IMR-90 (cell line): ENCODE data around the gene MEF2C. TPM values are rescaled to one million over a fixed set of nuclear protein-coding genes. Genes with fewer than 3 reads are reported as not detected.

Experiments
- ATAC-seq: fragments of 200-7000 bp; cut with Tn5 transposase; 2 replicates; pipeline ENCODE4 v1.9.1; 2020; ENCODE audit warnings: low read depth, mild to moderate bottlenecking, moderate library complexity
- BruUV-seq: library from RNA; stranded (reverse); fragments of 400-500 nt; replicated peaks from 2 replicates; lab custom pipeline; 2021; lab: Mats Ljungman, UMichigan
- CTCF ChIA-PET: fragments of 300-600 bp; formaldehyde crosslinking; extraction: SDS; loops from one replicate; lab custom pipeline; 2021; ENCODE audit warnings: antibody characterized with exemption; lab: Yijun Ruan, JAX
- POLR2A ChIA-PET: fragments of 300-600 bp; sonication (Branson Sonifier 250); formaldehyde crosslinking; loops from one replicate; lab custom pipeline; 2022; ENCODE audit warnings: antibody characterized with exemption; ENCODE audit not compliant: unreplicated experiment; lab: Charles Lee
- DNase-seq: peaks from one replicate; pipeline ENCODE4 v3.0.0; 2013
- H2AFZ ChIP-seq: replicated peaks from 2 replicates; pipeline ENCODE3; 2013; ENCODE audit warnings: low read length, mild to moderate bottlenecking; ENCODE audit not compliant: poor library complexity
- H2AK5ac ChIP-seq: 2 replicates; pipeline ENCODE4 v1.6.1; 2013; ENCODE audit warnings: low read depth, low read length, inconsistent platforms
- H2AK9ac ChIP-seq: replicated peaks from 2 replicates; pipeline ENCODE3; 2013; ENCODE audit warnings: mild to moderate bottlenecking, low read depth, low read length, moderate library complexity; ENCODE audit not compliant: poor library complexity
- H2BK120ac ChIP-seq: 2 replicates; pipeline ENCODE4 v1.6.1; 2013; ENCODE audit warnings: low read depth, low read length, inconsistent platforms
- H2BK15ac ChIP-seq: 3 replicates; pipeline ENCODE4 v1.6.1; 2013; ENCODE audit warnings: low read depth, low read length, inconsistent platforms
- H2BK20ac ChIP-seq: 2 replicates; pipeline ENCODE4 v1.6.1; 2013; ENCODE audit warnings: low read depth, mild to moderate bottlenecking, inconsistent platforms, low read length, moderate library complexity
- H2BK5ac ChIP-seq: 2 replicates; pipeline ENCODE4 v1.6.1; 2013; ENCODE audit warnings: mild to moderate bottlenecking, low read depth, low read length, inconsistent platforms; ENCODE audit not compliant: poor library complexity, severe bottlenecking
- H3K14ac ChIP-seq: replicated peaks from 2 replicates; pipeline ENCODE4 v1.6.1; 2013; ENCODE audit warnings: low read depth, low read length, inconsistent platforms
- H3K18ac ChIP-seq: 2 replicates; pipeline ENCODE4 v1.6.1; 2013; ENCODE audit warnings: low read depth, low read length, control low read depth
- H3K23ac ChIP-seq: 2 replicates; pipeline ENCODE4 v1.6.1; 2013; ENCODE audit warnings: low read depth, low read length, inconsistent platforms
- H3K27ac ChIP-seq: 2 replicates; pipeline ENCODE4 v1.5.1; 2013; ENCODE audit warnings: mild to moderate bottlenecking, control low read depth, low read length; ENCODE audit not compliant: insufficient read depth
- H3K27me3 ChIP-seq: 2 replicates; pipeline ENCODE4 v1.6.1; 2013; ENCODE audit warnings: low read length; ENCODE audit not compliant: control insufficient read depth, insufficient read depth
- H3K36me3 ChIP-seq: 2 replicates; pipeline ENCODE4 v1.6.1; 2013; ENCODE audit warnings: low read length, mixed read lengths; ENCODE audit not compliant: control insufficient read depth, insufficient read depth
- H3K4ac ChIP-seq: 2 replicates; pipeline ENCODE4 v1.6.1; 2013; ENCODE audit warnings: low read depth, low read length, inconsistent platforms
- H3K4me1 ChIP-seq: 2 replicates; pipeline ENCODE4 v1.6.1; 2013; ENCODE audit warnings: low read length, mixed read lengths; ENCODE audit not compliant: control insufficient read depth, insufficient read depth
- H3K4me2 ChIP-seq: 2 replicates; pipeline ENCODE4 v1.6.1; 2013; ENCODE audit warnings: low read depth, mild to moderate bottlenecking, control low read depth, low read length, moderate library complexity
- H3K4me3 ChIP-seq: 2 replicates; pipeline ENCODE4 v1.5.1; 2013; ENCODE audit warnings: low read depth, mild to moderate bottlenecking, control low read depth, low read length, moderate library complexity; ENCODE audit not compliant: insufficient read depth
- H3K56ac ChIP-seq: 2 replicates; pipeline ENCODE4 v1.6.1; 2013; ENCODE audit warnings: low read length, inconsistent platforms; ENCODE audit not compliant: insufficient read depth; ENCODE audit errors: extremely low read depth
- H3K79me1 ChIP-seq, 2 experiments: 2 replicates each; pipeline ENCODE4 v1.6.1; 2013; ENCODE audit warnings: low read length in 2 of 2, inconsistent platforms in 1 of 2, low read depth in 1 of 2
- H3K9ac ChIP-seq: 2 replicates; pipeline ENCODE4 v1.6.1; 2013; ENCODE audit warnings: low read depth, low read length, control low read depth
- H3K9me1 ChIP-seq: 2 replicates; pipeline ENCODE4 v1.6.1; 2013; ENCODE audit warnings: low read length, inconsistent platforms; ENCODE audit not compliant: insufficient read depth
- H3K9me3 ChIP-seq: 2 replicates; pipeline ENCODE4 v1.6.1; 2013; ENCODE audit warnings: low read length; ENCODE audit not compliant: control insufficient read depth, insufficient read depth
- H4K20me1 ChIP-seq: 2 replicates; pipeline ENCODE4 v1.6.1; 2013; ENCODE audit warnings: low read length, inconsistent platforms; ENCODE audit not compliant: insufficient read depth
- H4K5ac ChIP-seq: 2 replicates; pipeline ENCODE4 v1.6.1; 2013; ENCODE audit warnings: mild to moderate bottlenecking, low read depth, low read length, control low read depth
- H4K8ac ChIP-seq, 2 experiments: 2 replicates each; pipeline ENCODE4 v1.6.1; 2013; ENCODE audit warnings: low read depth in 2 of 2, low read length in 2 of 2, control low read depth in 1 of 2, inconsistent platforms in 1 of 2
- H4K91ac ChIP-seq: 2 replicates; pipeline ENCODE4 v1.6.1; 2013; ENCODE audit warnings: low read depth, low read length, inconsistent platforms; ENCODE audit not compliant: insufficient read depth
- BHLHE40 ChIP-seq: fragments of 150-350 bp; IDR thresholded peaks from 2 replicates; pipeline ENCODE4 v1.6.1; 2016; ENCODE audit warnings: mild to moderate bottlenecking, low read depth, low read length
- CEBPB ChIP-seq: IDR thresholded peaks from 2 replicates; pipeline ENCODE4 v1.6.1; 2012; ENCODE audit warnings: low read depth, low read length, improper control_type of control experiment
- CHD1 ChIP-seq: IDR thresholded peaks from 2 replicates; pipeline ENCODE4 v1.6.1; 2012; ENCODE audit warnings: low read depth, low read length, improper control_type of control experiment
- FOS ChIP-seq: fragments of 150-350 bp; IDR thresholded peaks from 2 replicates; pipeline ENCODE4 v1.6.1; 2016; ENCODE audit warnings: low read depth, low read length
- MAFK ChIP-seq: IDR thresholded peaks from 2 replicates; pipeline ENCODE4 v1.6.1; 2012; ENCODE audit warnings: low read depth, low read length, improper control_type of control experiment
- MAZ ChIP-seq: IDR thresholded peaks from 2 replicates; pipeline ENCODE4 v1.6.1; 2012; ENCODE audit warnings: low read depth, mild to moderate bottlenecking, low read length, improper control_type of control experiment, moderate library complexity, borderline replicate concordance
- MXI1 ChIP-seq: IDR thresholded peaks from 2 replicates; pipeline ENCODE4 v1.6.1; 2012; ENCODE audit warnings: low read depth, mild to moderate bottlenecking, low read length, moderate library complexity, borderline replicate concordance
- NFE2L2 ChIP-seq: fragments of 150-350 bp; IDR thresholded peaks from 2 replicates; pipeline ENCODE4 v1.6.1; 2016; ENCODE audit warnings: low read depth, mild to moderate bottlenecking, low read length
- POLR2A ChIP-seq: IDR thresholded peaks from 2 replicates; pipeline ENCODE4 v1.6.1; 2012; ENCODE audit warnings: mild to moderate bottlenecking, low read depth, low read length
- RAD21 ChIP-seq: IDR thresholded peaks from 2 replicates; pipeline ENCODE4 v1.6.1; 2012; ENCODE audit warnings: low read length, improper control_type of control experiment
- RCOR1 ChIP-seq: IDR thresholded peaks from 2 replicates; pipeline ENCODE4 v1.6.1; 2012; ENCODE audit warnings: mild to moderate bottlenecking, low read length, improper control_type of control experiment; ENCODE audit not compliant: insufficient replicate concordance
- RFX5 ChIP-seq: IDR thresholded peaks from 2 replicates; pipeline ENCODE4 v1.8.0; 2012; ENCODE audit warnings: low read depth, mild to moderate bottlenecking, low read length, moderate library complexity
- SMC3 ChIP-seq: fragments of 150-350 bp; IDR thresholded peaks from 2 replicates; pipeline ENCODE4 v1.6.1; 2016; ENCODE audit warnings: low read depth, mild to moderate bottlenecking, antibody characterized with exemption, low read length, moderate library complexity
- WGBS, 2 experiments: methylation state at CpG; one replicate each; pipeline versions ENCODE4 v1.1.5 to v1.1.7; 2013; ENCODE audit warnings: missing lambda C conversion rate in 2 of 2; ENCODE audit not compliant: insufficient read length in 1 of 2; ENCODE audit errors: extremely low coverage in 2 of 2; 5-methylcytosine and 5-hydroxymethylcytosine counted together
- dilution Hi-C: fragments of 300-500 bp; cut with HindIII; formaldehyde crosslinking; loops from one replicate; pipeline ENCODE4 v1.14.3; 2018; ENCODE audit warnings: low sequenced_read_pairs; ENCODE audit not compliant: unreplicated experiment
- in situ Hi-C: fragments of 300-500 bp; cut with MboI; formaldehyde crosslinking; loops from 3 replicates; pipeline ENCODE4 v1.14.3; 2019; ENCODE audit warnings: low sequenced_read_pairs, inconsistent platforms, mixed read lengths
- intact Hi-C: fragments of 100-400 bp; cut with micrococcal nuclease; formaldehyde crosslinking; loops from 2 replicates; pipeline ENCODE4 v1.10.0; 2022
- polyA plus RNA-seq, 3 experiments: library from polyadenylated mRNA; depleted of rRNA; stranded (reverse); fragments of >200 nt; gene quantifications; 2 replicates each; pipeline ENCODE4 v1.2.3, GENCODE V29; 2012; ENCODE audit warnings: low replicate concordance in 1 of 3
- total RNA-seq: library from RNA; depleted of rRNA; stranded (reverse); fragments of >200 nt; gene quantifications from 2 replicates; pipeline ENCODE4 v1.2.3, GENCODE V29; 2012
- TF ChIP-seq, protein P1 (sequence below): fragments of 150-350 bp; IDR thresholded peaks from 2 replicates; pipeline ENCODE4 v1.6.1; 2016; ENCODE audit warnings: low read depth, mild to moderate bottlenecking, low read length, moderate library complexity, borderline replicate concordance
- TF ChIP-seq, protein P2 (sequence below): fragments of 150-350 bp; IDR thresholded peaks from 2 replicates; pipeline ENCODE4 v1.6.1; 2017; ENCODE audit warnings: mild to moderate bottlenecking, antibody characterized with exemption, low read length, low read depth
- TF ChIP-seq, protein P3 (sequence below): conservative IDR thresholded peaks from 2 replicates; pipeline ENCODE4 v1.5.1; 2012; ENCODE audit warnings: mild to moderate bottlenecking, low read depth, low read length, improper control_type of control experiment

The MEF2C gene
- total and polyA plus RNA-seq, 2 of the 4 experiments (the other 2 are of a cell fraction): 1.5 to 6.8 TPM

DNA sequence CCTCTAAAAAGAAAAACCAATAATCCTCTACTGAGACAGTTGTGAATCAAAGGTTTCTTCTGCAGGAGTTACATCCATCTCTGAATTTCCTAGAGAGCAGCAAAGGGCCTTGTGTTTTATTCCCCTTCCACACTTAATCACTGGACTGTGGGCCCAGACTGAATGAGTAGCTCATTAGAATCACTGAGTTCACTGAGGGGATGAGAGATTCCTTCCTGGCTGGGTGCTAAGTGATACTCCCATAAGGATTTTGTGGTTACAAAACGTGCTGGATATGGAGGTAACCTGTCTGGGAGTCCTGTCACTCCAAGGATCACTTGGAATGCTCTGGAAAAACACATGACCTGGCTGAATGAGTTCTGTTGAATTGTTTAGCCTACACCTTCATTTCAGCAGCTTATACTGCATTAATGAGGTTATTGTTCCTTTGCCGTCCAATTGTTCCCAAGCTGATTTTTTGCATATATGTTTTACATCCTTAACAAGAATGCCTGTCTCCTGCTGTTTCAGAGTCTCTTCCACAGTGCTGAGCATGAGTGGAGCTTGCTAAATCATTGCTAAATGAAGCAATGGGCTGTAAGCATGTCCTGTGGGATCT, 82.9 kb downstream of the MEF2C start:
- H3K9me3 ChIP-seq: no peaks in the 10 kb centered on the region
- BruUV-seq: no TSS peak
- H2BK15ac ChIP-seq: no peak overlapping the region
- no peak overlapping the region for H3K4me2 ChIP-seq
- no peak overlapping the region for H4K8ac ChIP-seq
- H4K91ac ChIP-seq: no peak overlapping the region
- no peak overlapping the region for H2BK5ac ChIP-seq
- no peaks in the 10 kb centered on the region for H3K9me1 ChIP-seq
- ChIA-PET POLR2A (no interaction called here), CTCF (no interaction called here)
- H3K4me3 ChIP-seq: no peak overlapping the region
- no peaks in the 10 kb centered on the region for H3K4me1 ChIP-seq
- H2BK20ac ChIP-seq: no peak overlapping the region
- H3K27ac ChIP-seq: no peak overlapping the region
- no peak overlapping the region for H3K9ac ChIP-seq
- ATAC-seq (no peak), DNase-seq (no peak)
- H3K36me3 ChIP-seq: no peaks in the 10 kb centered on the region
- no peak for TF ChIP-seq NFE2L2
- no peak for TF ChIP-seq FOS
- TF ChIP-seq RCOR1: no peak
- TF ChIP-seq MXI1: no peak
- TF ChIP-seq BHLHE40: no peak
- no peak for TF ChIP-seq RFX5
- TF ChIP-seq, protein P1, sequence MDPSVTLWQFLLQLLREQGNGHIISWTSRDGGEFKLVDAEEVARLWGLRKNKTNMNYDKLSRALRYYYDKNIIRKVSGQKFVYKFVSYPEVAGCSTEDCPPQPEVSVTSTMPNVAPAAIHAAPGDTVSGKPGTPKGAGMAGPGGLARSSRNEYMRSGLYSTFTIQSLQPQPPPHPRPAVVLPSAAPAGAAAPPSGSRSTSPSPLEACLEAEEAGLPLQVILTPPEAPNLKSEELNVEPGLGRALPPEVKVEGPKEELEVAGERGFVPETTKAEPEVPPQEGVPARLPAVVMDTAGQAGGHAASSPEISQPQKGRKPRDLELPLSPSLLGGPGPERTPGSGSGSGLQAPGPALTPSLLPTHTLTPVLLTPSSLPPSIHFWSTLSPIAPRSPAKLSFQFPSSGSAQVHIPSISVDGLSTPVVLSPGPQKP: no peak
- TF ChIP-seq RAD21: no peak
- TF ChIP-seq POLR2A: no peak
- no peak for TF ChIP-seq SMC3
- TF ChIP-seq, protein P2, sequence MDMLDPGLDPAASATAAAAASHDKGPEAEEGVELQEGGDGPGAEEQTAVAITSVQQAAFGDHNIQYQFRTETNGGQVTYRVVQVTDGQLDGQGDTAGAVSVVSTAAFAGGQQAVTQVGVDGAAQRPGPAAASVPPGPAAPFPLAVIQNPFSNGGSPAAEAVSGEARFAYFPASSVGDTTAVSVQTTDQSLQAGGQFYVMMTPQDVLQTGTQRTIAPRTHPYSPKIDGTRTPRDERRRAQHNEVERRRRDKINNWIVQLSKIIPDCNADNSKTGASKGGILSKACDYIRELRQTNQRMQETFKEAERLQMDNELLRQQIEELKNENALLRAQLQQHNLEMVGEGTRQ: no peak
- no peak for TF ChIP-seq CEBPB
- TF ChIP-seq, protein P3, sequence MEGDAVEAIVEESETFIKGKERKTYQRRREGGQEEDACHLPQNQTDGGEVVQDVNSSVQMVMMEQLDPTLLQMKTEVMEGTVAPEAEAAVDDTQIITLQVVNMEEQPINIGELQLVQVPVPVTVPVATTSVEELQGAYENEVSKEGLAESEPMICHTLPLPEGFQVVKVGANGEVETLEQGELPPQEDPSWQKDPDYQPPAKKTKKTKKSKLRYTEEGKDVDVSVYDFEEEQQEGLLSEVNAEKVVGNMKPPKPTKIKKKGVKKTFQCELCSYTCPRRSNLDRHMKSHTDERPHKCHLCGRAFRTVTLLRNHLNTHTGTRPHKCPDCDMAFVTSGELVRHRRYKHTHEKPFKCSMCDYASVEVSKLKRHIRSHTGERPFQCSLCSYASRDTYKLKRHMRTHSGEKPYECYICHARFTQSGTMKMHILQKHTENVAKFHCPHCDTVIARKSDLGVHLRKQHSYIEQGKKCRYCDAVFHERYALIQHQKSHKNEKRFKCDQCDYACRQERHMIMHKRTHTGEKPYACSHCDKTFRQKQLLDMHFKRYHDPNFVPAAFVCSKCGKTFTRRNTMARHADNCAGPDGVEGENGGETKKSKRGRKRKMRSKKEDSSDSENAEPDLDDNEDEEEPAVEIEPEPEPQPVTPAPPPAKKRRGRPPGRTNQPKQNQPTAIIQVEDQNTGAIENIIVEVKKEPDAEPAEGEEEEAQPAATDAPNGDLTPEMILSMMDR: no peak
- TF ChIP-seq MAZ: no peak
- TF ChIP-seq CHD1: no peak
- no peak for TF ChIP-seq MAFK
- no peaks in the 10 kb centered on the region for H3K27me3 ChIP-seq
- in situ Hi-C loops (no loop called here), dilution Hi-C loops (no loop called here), intact Hi-C loops (no loop called here)
- no peak overlapping the region for H3K23ac ChIP-seq
- H2AK9ac ChIP-seq: no peak overlapping the region
- H3K14ac ChIP-seq: no peak overlapping the region
- H2AK5ac ChIP-seq: no peak overlapping the region
- no peaks in the 10 kb centered on the region for H4K20me1 ChIP-seq
- no peak overlapping the region for H3K4ac ChIP-seq
- no peaks in the 10 kb centered on the region for H3K79me1 ChIP-seq
- H2BK120ac ChIP-seq: no peak overlapping the region
- WGBS, 2 experiments: no CpG with 5 or more reads among the region's 2 CpGs
- no peak overlapping the region for H3K18ac ChIP-seq
- H4K5ac ChIP-seq: no peak overlapping the region
- H2AFZ ChIP-seq: no peak overlapping the region
- no peak overlapping the region for H3K56ac ChIP-seq
